CD4-positive, CD25-positive, alpha-beta regulatory T cell (primary cell): Measurements from ENCODE around the gene FANCL. TPM values are rescaled to one million over a fixed set of nuclear protein-coding genes. Genes with fewer than 3 reads are reported as not detected.
"Not testable (repeated sequence)": the region's sequence is repeated elsewhere in the genome, so short reads cannot be mapped to it uniquely, and the experiment has no call there.

Source experiments
- ATAC-seq, 2 donors: fragments of 150-1000 bp; cut with Tn5 transposase; one replicate each; pipeline ENCODE4 v1.10.0; 2021; ENCODE audit warnings: low read depth in 2 of 2, moderate number of reproducible peaks in 2 of 2, moderate library complexity in 1 of 2
- DNase-seq, 3 donors: peaks; one replicate each; pipeline versions ENCODE4 v3.0.0 to v3.0.0-alpha.2; 2012 to 2022; ENCODE audit warnings: mixed read lengths in 1 of 3
- H3K27ac ChIP-seq: one replicate; pipeline ENCODE4 v1.7.0; 2013; ENCODE audit warnings: mild to moderate bottlenecking, low read length; ENCODE audit not compliant: insufficient read depth, poor library complexity, severe bottlenecking
- H3K27me3 ChIP-seq: one replicate; pipeline ENCODE4 v1.7.0; 2013; ENCODE audit warnings: low read length; ENCODE audit not compliant: control insufficient read depth, insufficient read depth
- H3K36me3 ChIP-seq: one replicate; pipeline ENCODE4 v1.7.0; 2013; ENCODE audit warnings: mild to moderate bottlenecking, low read length, moderate library complexity; ENCODE audit not compliant: control insufficient read depth, insufficient read depth
- H3K4me1 ChIP-seq: 2 replicates; pipeline ENCODE4 v1.7.0; 2013; ENCODE audit warnings: mild to moderate bottlenecking, low read length; ENCODE audit not compliant: insufficient read depth, control insufficient read depth, poor library complexity, severe bottlenecking
- H3K4me3 ChIP-seq: one replicate; pipeline ENCODE4 v1.7.0; 2013; ENCODE audit warnings: low read depth, mild to moderate bottlenecking, low read length, moderate library complexity
- H3K9me3 ChIP-seq, 2 experiments: 1 replicate in 1 of 2; 2 replicates in 1 of 2; pipeline ENCODE4 v1.7.0; 2013; ENCODE audit warnings: low read length in 2 of 2, mild to moderate bottlenecking in 1 of 2, moderate library complexity in 1 of 2; ENCODE audit not compliant: control insufficient read depth in 2 of 2
- H3K27ac Mint-ChIP-seq, 3 donors: one replicate each; pipeline ENCODE4 v1.8.0; 2020 to 2022; ENCODE audit warnings: mild to moderate bottlenecking in 3 of 3, mixed read lengths in 3 of 3, moderate library complexity in 2 of 3
- H3K27me3 Mint-ChIP-seq: one replicate; pipeline ENCODE4 v1.8.0; 2022; ENCODE audit warnings: mild to moderate bottlenecking, mixed read lengths
- H3K36me3 Mint-ChIP-seq: one replicate; pipeline ENCODE4 v1.8.0; 2020; ENCODE audit warnings: mixed read lengths
- H3K4me1 Mint-ChIP-seq, 4 donors: one replicate each; pipeline ENCODE4 v1.8.0; 2020 to 2022; ENCODE audit warnings: mixed read lengths in 4 of 4, mild to moderate bottlenecking in 1 of 4
- H3K4me3 Mint-ChIP-seq, 4 donors: one replicate each; pipeline ENCODE4 v1.8.0; 2020 to 2022; ENCODE audit warnings: mild to moderate bottlenecking in 4 of 4, mixed read lengths in 4 of 4, moderate library complexity in 3 of 4
- H3K9me3 Mint-ChIP-seq, 7 donors: one replicate each; pipeline ENCODE4 v1.8.0; 2020 to 2022; ENCODE audit warnings: mixed read lengths in 7 of 7, mild to moderate bottlenecking in 3 of 7, moderate library complexity in 2 of 7
- polyA plus RNA-seq, 4 donors: library from polyadenylated mRNA; unstranded; fragments of 300-500 nt; fragmentation: Illumina TruSeq; gene quantifications; one replicate each; pipeline ENCODE4 v1.2.3, GENCODE V29; 2021
- total RNA-seq: library from RNA; stranded (reverse); gene quantifications from one replicate; pipeline ENCODE4 v1.2.3, GENCODE V29; 2022

Gene FANCL
- total and polyA plus RNA-seq, 5 donors from 2014 or later: 3.9 to 12.5 (median 5.6) TPM

- H3K36me3 Mint-ChIP-seq: peaks cover 34% of the 10 kb centered on the region
These were observed 118.6 kb downstream of the FANCL start for GRCh38 chr2:58122540-58122939.

GRCh38 chr2:58122040-58122439 is 119.1 kb downstream of the FANCL start:
- H3K27ac Mint-ChIP-seq: no peak overlapping the region

More at GRCh38 chr2:58122540-58122939, 118.6 kb downstream of the FANCL start:
- no peaks in the 10 kb centered on the region for H3K27me3 Mint-ChIP-seq
- H3K36me3 ChIP-seq: peaks cover 17% of the 10 kb centered on the region
- no peak overlapping the region for H3K4me3 ChIP-seq
- no peak for DNase-seq
- H3K27me3 ChIP-seq: no peaks in the 10 kb centered on the region
- no peak overlapping the region for H3K4me3 Mint-ChIP-seq
- H3K4me1 ChIP-seq: no peaks in the 10 kb centered on the region
- peaks cover 0 to 20% (median 3%) of the 10 kb centered on the region in 4 donors for H3K4me1 Mint-ChIP-seq
- no peaks in the 10 kb centered on the region for H3K9me3 ChIP-seq
- ATAC-seq: no peak
- no peaks in the 10 kb centered on the region for H3K9me3 Mint-ChIP-seq
- H3K27ac ChIP-seq: no peak overlapping the region
- H3K27ac Mint-ChIP-seq: no peak overlapping the region

DNA sequence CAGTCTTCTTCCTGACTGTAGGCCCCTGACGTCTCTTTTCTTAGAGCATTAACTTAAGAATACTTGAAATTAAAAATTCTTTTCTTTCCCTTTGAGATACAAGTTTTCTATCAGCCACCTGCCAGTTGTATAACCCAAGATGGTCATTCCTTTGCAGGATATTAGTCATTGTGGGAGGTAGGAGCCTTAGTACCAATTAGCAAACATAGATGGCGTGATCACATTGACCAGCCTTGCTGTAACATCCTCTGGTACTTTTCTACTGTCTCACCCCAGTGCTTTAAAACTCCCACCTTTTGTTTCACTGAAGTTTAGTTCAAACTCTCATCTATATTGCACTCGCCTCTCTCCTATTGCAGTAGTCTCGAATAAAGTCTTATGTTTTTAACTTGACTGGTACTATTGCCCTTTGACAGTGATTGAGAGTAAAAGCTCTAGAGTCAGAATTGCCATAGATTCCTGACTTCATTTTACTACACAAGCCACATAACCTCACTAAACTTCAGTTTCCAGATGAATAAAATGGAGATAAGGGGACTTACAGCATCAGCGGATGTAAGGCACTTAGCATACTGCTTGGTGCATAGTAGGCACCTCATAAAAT is 120.4 kb downstream of the FANCL start:
- Histone ChIP-seq H3K4me3 (no peak overlapping the region), H3K4me1 (no peaks in the 10 kb centered on the region), H3K36me3 (peaks cover 17% of the 10 kb centered on the region), H3K27ac (no peak overlapping the region), H3K27me3 (no peaks in the 10 kb centered on the region), H3K9me3 (no peaks in the 10 kb centered on the region)
- no peak overlapping the region for H3K27ac Mint-ChIP-seq
- peaks cover 0 to 20% (median 3%) of the 10 kb centered on the region in 4 donors for H3K4me1 Mint-ChIP-seq
- no peaks in the 10 kb centered on the region for H3K27me3 Mint-ChIP-seq
- H3K4me3 Mint-ChIP-seq: no peak overlapping the region
- no peak for DNase-seq
- H3K9me3 Mint-ChIP-seq: no peaks in the 10 kb centered on the region
- ATAC-seq: no peak
- peaks cover 40% of the 10 kb centered on the region for H3K36me3 Mint-ChIP-seq

More at GRCh38 chr2:58122040-58122439, 119.1 kb downstream of the FANCL start:
- Histone ChIP-seq H3K4me3 (no peak overlapping the region), H3K27me3 (no peaks in the 10 kb centered on the region), H3K4me1 (no peaks in the 10 kb centered on the region), H3K9me3 (no peaks in the 10 kb centered on the region), H3K36me3 (peaks cover 17% of the 10 kb centered on the region), H3K27ac (no peak overlapping the region)
- DNase-seq (no peak), ATAC-seq (no peak)
- no peaks in the 10 kb centered on the region for H3K9me3 Mint-ChIP-seq
- H3K27me3 Mint-ChIP-seq: no peaks in the 10 kb centered on the region
- H3K4me1 Mint-ChIP-seq: peaks cover 0 to 20% (median 3%) of the 10 kb centered on the region in 4 donors
- no peak overlapping the region for H3K4me3 Mint-ChIP-seq
- peaks cover 35% of the 10 kb centered on the region for H3K36me3 Mint-ChIP-seq

- not testable (repeated sequence) for H3K36me3 ChIP-seq, H3K4me3 ChIP-seq, H3K27me3 Mint-ChIP-seq, DNase-seq, H3K4me1 ChIP-seq, H3K27me3 ChIP-seq, ATAC-seq, H3K9me3 Mint-ChIP-seq, H3K27ac Mint-ChIP-seq, H3K9me3 ChIP-seq, H3K27ac ChIP-seq
- Mint-ChIP-seq H3K4me1 (peaks cover 3 to 17% (median 4%) of the 10 kb centered on the region in 4 donors), H3K36me3 (peaks cover 44% of the 10 kb centered on the region), H3K4me3 (peak overlapping the region in 1 of 4 donors; percentile 36)
These were observed 127.6 kb downstream of the FANCL start for GRCh38 chr2:58113563-58113962.

GRCh38 chr2:58110765-58111164 is 130.4 kb downstream of the FANCL start:
- Histone ChIP-seq H3K4me1 (no peaks in the 10 kb centered on the region), H3K9me3 (no peaks in the 10 kb centered on the region), H3K27me3 (no peaks in the 10 kb centered on the region), H3K36me3 (no peaks in the 10 kb centered on the region), H3K27ac (no peak overlapping the region), H3K4me3 (no peak overlapping the region)
- H3K4me1 Mint-ChIP-seq: peaks cover 4 to 22% (median 13%) of the 10 kb centered on the region in 4 donors
- H3K36me3 Mint-ChIP-seq: peaks cover 29% of the 10 kb centered on the region
- no peak for DNase-seq
- no peak overlapping the region for H3K27ac Mint-ChIP-seq
- H3K9me3 Mint-ChIP-seq: peaks cover 0 to 1% (median 0%) of the 10 kb centered on the region in 7 donors
- H3K27me3 Mint-ChIP-seq: no peaks in the 10 kb centered on the region
- ATAC-seq: no peak
- H3K4me3 Mint-ChIP-seq: no peak overlapping the region

GRCh38 chr2:58109481-58109880 is 131.6 kb downstream of the FANCL start:
- Histone ChIP-seq H3K36me3 (no peaks in the 10 kb centered on the region), H3K4me1 (no peaks in the 10 kb centered on the region), H3K27me3 (no peaks in the 10 kb centered on the region), H3K4me3 (no peak overlapping the region), H3K9me3 (no peaks in the 10 kb centered on the region), H3K27ac (no peak overlapping the region)
- H3K27me3 Mint-ChIP-seq: no peaks in the 10 kb centered on the region
- peaks cover 4 to 29% (median 13%) of the 10 kb centered on the region in 4 donors for H3K4me1 Mint-ChIP-seq
- no peak for ATAC-seq
- no peak overlapping the region for H3K27ac Mint-ChIP-seq
- peaks cover 0 to 4% (median 0%) of the 10 kb centered on the region in 7 donors for H3K9me3 Mint-ChIP-seq
- H3K4me3 Mint-ChIP-seq: no peak overlapping the region
- no peak for DNase-seq
- peaks cover 20% of the 10 kb centered on the region for H3K36me3 Mint-ChIP-seq

Other genes with a start within 250 kb of the FANCL start
- gene VRK2, start 194.5 kb downstream of the FANCL start, total RNA-seq: 24.0 TPM
- 10 to 100 TPM; 20.5 to 28.6 (median 24.1) TPM for gene VRK2, start 194.5 kb downstream of the FANCL start, polyA plus RNA-seq